PFSK-1 (cell line): ENCODE measurements around the gene KMT2C.

Experiments used
- POLR2AphosphoS5 ChIP-seq: IDR thresholded peaks from 2 replicates; pipeline ENCODE4 v1.6.1; 2012; ENCODE audit warnings: low read depth, mild to moderate bottlenecking, control low read depth, low read length, moderate library complexity
- TAF1 ChIP-seq: IDR thresholded peaks from 2 replicates; pipeline ENCODE4 v1.6.1; 2012; ENCODE audit warnings: low read length, control low read depth, borderline replicate concordance; ENCODE audit not compliant: insufficient read depth
- TF ChIP-seq, protein P1 (sequence below), 2 experiments: IDR thresholded peaks; 2 replicates each; pipeline versions ENCODE4 v1.6.1 to v1.8.0; 2011 to 2012; ENCODE audit warnings: low read depth in 2 of 2, low read length in 2 of 2, control low read depth in 1 of 2, inconsistent platforms in 1 of 2, mild to moderate bottlenecking in 1 of 2, moderate library complexity in 1 of 2; ENCODE audit not compliant: insufficient read depth in 1 of 2

DNA sequence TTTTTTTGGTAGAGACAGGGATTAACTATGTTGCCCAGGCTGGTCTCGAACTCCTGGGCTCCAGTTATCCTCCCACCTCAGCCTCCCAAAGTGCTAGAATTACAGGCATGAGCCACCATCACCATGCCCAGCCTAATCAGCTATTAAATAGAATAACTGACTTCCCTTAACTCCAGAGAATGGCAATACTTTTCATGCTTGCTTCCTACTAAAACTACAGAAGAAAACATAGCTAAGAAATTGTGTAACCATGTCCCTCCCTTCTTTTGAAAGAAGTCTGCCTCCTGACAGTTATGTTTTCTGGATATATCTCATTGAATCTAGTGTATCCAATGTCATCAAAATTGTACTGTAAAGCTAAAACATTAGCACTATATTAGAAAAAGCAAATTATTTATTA is 95.6 kb downstream of the KMT2C start:
- TF ChIP-seq POLR2AphosphoS5 (no peak), TAF1 (no peak)
- TF ChIP-seq, protein P1, sequence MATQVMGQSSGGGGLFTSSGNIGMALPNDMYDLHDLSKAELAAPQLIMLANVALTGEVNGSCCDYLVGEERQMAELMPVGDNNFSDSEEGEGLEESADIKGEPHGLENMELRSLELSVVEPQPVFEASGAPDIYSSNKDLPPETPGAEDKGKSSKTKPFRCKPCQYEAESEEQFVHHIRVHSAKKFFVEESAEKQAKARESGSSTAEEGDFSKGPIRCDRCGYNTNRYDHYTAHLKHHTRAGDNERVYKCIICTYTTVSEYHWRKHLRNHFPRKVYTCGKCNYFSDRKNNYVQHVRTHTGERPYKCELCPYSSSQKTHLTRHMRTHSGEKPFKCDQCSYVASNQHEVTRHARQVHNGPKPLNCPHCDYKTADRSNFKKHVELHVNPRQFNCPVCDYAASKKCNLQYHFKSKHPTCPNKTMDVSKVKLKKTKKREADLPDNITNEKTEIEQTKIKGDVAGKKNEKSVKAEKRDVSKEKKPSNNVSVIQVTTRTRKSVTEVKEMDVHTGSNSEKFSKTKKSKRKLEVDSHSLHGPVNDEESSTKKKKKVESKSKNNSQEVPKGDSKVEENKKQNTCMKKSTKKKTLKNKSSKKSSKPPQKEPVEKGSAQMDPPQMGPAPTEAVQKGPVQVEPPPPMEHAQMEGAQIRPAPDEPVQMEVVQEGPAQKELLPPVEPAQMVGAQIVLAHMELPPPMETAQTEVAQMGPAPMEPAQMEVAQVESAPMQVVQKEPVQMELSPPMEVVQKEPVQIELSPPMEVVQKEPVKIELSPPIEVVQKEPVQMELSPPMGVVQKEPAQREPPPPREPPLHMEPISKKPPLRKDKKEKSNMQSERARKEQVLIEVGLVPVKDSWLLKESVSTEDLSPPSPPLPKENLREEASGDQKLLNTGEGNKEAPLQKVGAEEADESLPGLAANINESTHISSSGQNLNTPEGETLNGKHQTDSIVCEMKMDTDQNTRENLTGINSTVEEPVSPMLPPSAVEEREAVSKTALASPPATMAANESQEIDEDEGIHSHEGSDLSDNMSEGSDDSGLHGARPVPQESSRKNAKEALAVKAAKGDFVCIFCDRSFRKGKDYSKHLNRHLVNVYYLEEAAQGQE (IDR thresholded peaks at IDR 0.05; ENCODE audit: insufficient read depth in 1 of 2, low read depth in 2 of 2, low read length in 2 of 2), result no peak
